Keratinocyte (primary cell): Measurements from ENCODE around the gene CASP8. TPM values are rescaled to one million over a fixed set of nuclear protein-coding genes. Genes with fewer than 3 reads are reported as not detected.
A peak's percentile ranks its signal among the peaks of the same experiment; 100 is the strongest.

Experiments used
- DNase-seq: peaks from one replicate; pipeline ENCODE4 v3.0.0-alpha.2; 2011; ENCODE audit warnings: low read depth, missing footprints, low spot score
- FAIRE-seq: peaks from 2 replicates; lab custom pipeline; 2011; peaks lifted over from hg19 to GRCh38; lab: Jason Lieb, UNC
- H2AFZ ChIP-seq: 2 replicates; pipeline ENCODE4 v1.6.0; 2012; ENCODE audit warnings: low read length, control low read depth, inconsistent platforms; ENCODE audit not compliant: control insufficient read depth
- H3K27ac ChIP-seq: 2 replicates; pipeline ENCODE4 v1.5.1; 2011; ENCODE audit warnings: low read length; ENCODE audit not compliant: control insufficient read depth, insufficient read depth
- H3K27me3 ChIP-seq: 3 replicates; pipeline ENCODE4 v1.6.0; 2011; ENCODE audit warnings: low read length; ENCODE audit not compliant: control insufficient read depth, insufficient read depth; ENCODE audit errors: extremely low read depth
- H3K36me3 ChIP-seq, 2 experiments: 2 replicates in 1 of 2; 3 replicates in 1 of 2; pipeline ENCODE4 v1.5.1; 2011; ENCODE audit warnings: low read length in 2 of 2, mild to moderate bottlenecking in 1 of 2; ENCODE audit not compliant: control insufficient read depth in 2 of 2, insufficient read depth in 2 of 2; ENCODE audit errors: extremely low read depth in 1 of 2
- H3K4me1 ChIP-seq: 3 replicates; pipeline ENCODE4 v1.5.1; 2011; ENCODE audit warnings: low read length; ENCODE audit not compliant: control insufficient read depth, insufficient read depth; ENCODE audit errors: extremely low read depth
- H3K4me2 ChIP-seq: 3 replicates; pipeline ENCODE4 v1.6.0; 2011; ENCODE audit warnings: low read depth, low read length; ENCODE audit not compliant: control insufficient read depth, insufficient read depth; ENCODE audit errors: extremely low read depth
- H3K4me3 ChIP-seq, 3 experiments: fragments of 200-600 bp in 1 of 3; sonication (generic) in 1 of 3; 2 replicates in 2 of 3; 3 replicates in 1 of 3; pipeline ENCODE4 v1.5.1; 2011 to 2016; ENCODE audit warnings: low read length in 3 of 3, mild to moderate bottlenecking in 3 of 3, control low read depth in 2 of 3, inconsistent platforms in 1 of 3, low read depth in 1 of 3, mixed read lengths in 1 of 3, mixed run types in 1 of 3, moderate library complexity in 1 of 3; ENCODE audit not compliant: control insufficient read depth in 2 of 3, insufficient read depth in 2 of 3; ENCODE audit errors: extremely low read depth in 1 of 3
- H3K79me2 ChIP-seq: 2 replicates; pipeline ENCODE4 v1.6.0; 2012; ENCODE audit warnings: low read length; ENCODE audit not compliant: control insufficient read depth, insufficient read depth
- H3K9ac ChIP-seq: 3 replicates; pipeline ENCODE4 v1.6.0; 2011; ENCODE audit warnings: low read length; ENCODE audit not compliant: control insufficient read depth, insufficient read depth; ENCODE audit errors: extremely low read depth
- H3K9me1 ChIP-seq: 3 replicates; pipeline ENCODE4 v1.6.0; 2011; ENCODE audit warnings: low read length; ENCODE audit not compliant: control insufficient read depth, insufficient read depth; ENCODE audit errors: extremely low read depth
- H3K9me3 ChIP-seq: 2 replicates; pipeline ENCODE4 v1.5.1; 2012; ENCODE audit warnings: low read depth, low read length; ENCODE audit not compliant: control insufficient read depth
- H4K20me1 ChIP-seq: 3 replicates; pipeline ENCODE4 v1.6.0; 2011; ENCODE audit warnings: low read length; ENCODE audit not compliant: control insufficient read depth, insufficient read depth; ENCODE audit errors: extremely low read depth
- CTCF ChIP-seq, 3 experiments: IDR thresholded peaks in 1 of 3; conservative IDR thresholded peaks in 1 of 3; optimal IDR thresholded peaks in 1 of 3; 2 replicates in 2 of 3; 3 replicates in 1 of 3; pipeline versions ENCODE3 to v1.5.1; 2011; ENCODE audit warnings: low read length in 3 of 3, mild to moderate bottlenecking in 3 of 3, moderate library complexity in 2 of 3, control low read depth in 1 of 3, inconsistent platforms in 1 of 3; ENCODE audit not compliant: insufficient read depth in 2 of 3; ENCODE audit errors: extremely low read depth in 1 of 3
- EZH2 ChIP-seq: IDR thresholded peaks from one replicate; pipeline ENCODE4 v1.6.1; 2012; ENCODE audit warnings: inconsistent platforms, mild to moderate bottlenecking, low read length, moderate library complexity
- dilution Hi-C: fragments of 300-500 bp; cut with MboI; formaldehyde crosslinking; loops from one replicate; pipeline ENCODE4 v1.7.0; 2020; ENCODE audit warnings: low sequenced_read_pairs; ENCODE audit not compliant: extremely low pct_ligation_motif_present
- polyA plus RNA-seq, 5 experiments: library from polyadenylated mRNA; depleted of rRNA in 3 of 5; stranded (reverse) in 3 of 5; stranded (forward) in 1 of 5; unstranded in 1 of 5; fragments of >200 nt; gene quantifications; 1 replicate in 1 of 5; 2 replicates in 3 of 5; 3 replicates in 1 of 5; pipeline versions ENCODE4 v1.2.1 to v1.2.3, GENCODE V29; 2011 to 2012; ENCODE audit warnings: missing spikeins in 2 of 5, low read depth in 1 of 5, low replicate concordance in 1 of 5

CASP8 gene
- polyA plus RNA-seq, 1 donor (not counting 4 experiments of a cell fraction or from before 2014, with no cell fraction given): 27.0 TPM

GRCh38 chr2:201308914-201309313 is 48.6 kb downstream of the CASP8 start:
- Histone ChIP-seq H3K9me1 (no peaks in the 10 kb centered on the region), H4K20me1 (no peaks in the 10 kb centered on the region), H3K4me1 (no peaks in the 10 kb centered on the region), H3K27ac (no peak overlapping the region), H3K27me3 (no peaks in the 10 kb centered on the region), H3K4me2 (no peak overlapping the region), H3K79me2 (no peaks in the 10 kb centered on the region), H3K9ac (no peak overlapping the region), H3K4me3 (no peak overlapping the region), H2AFZ (no peak overlapping the region), H3K9me3 (no peaks in the 10 kb centered on the region), H3K36me3 (no peaks in the 10 kb centered on the region)
- TF ChIP-seq EZH2 (no peak), CTCF (optimal IDR thresholded peaks at IDR 0.05 in 1 of 3, IDR thresholded peaks at IDR 0.05 in 1 of 3, conservative IDR thresholded peaks at IDR 0.05 in 1 of 3; ENCODE audit: extremely low read depth in 1 of 3, insufficient read depth in 2 of 3, low read length in 3 of 3) (no peak)
- no peak for DNase-seq
- dilution Hi-C loops: no loop called here
- no peak for FAIRE-seq

- H3K27me3 ChIP-seq: no peaks in the 10 kb centered on the region
- no peaks in the 10 kb centered on the region for H3K9me1 ChIP-seq
- H3K27ac ChIP-seq: no peak overlapping the region
- no peak overlapping the region for H3K4me3 ChIP-seq
- H3K4me1 ChIP-seq: no peaks in the 10 kb centered on the region
- dilution Hi-C loops: no loop called here
- peak overlapping the region; percentile 64 for H2AFZ ChIP-seq
- H3K79me2 ChIP-seq: no peaks in the 10 kb centered on the region
- peak overlapping the region; percentile 30 for H3K4me2 ChIP-seq
- no peaks in the 10 kb centered on the region for H3K36me3 ChIP-seq
- H3K9me3 ChIP-seq: no peaks in the 10 kb centered on the region
- no peaks in the 10 kb centered on the region for H4K20me1 ChIP-seq
- no peak overlapping the region for H3K9ac ChIP-seq
- DNase-seq (peak; percentile 2), FAIRE-seq (no peak)
- TF ChIP-seq EZH2: no peak
- no peak for TF ChIP-seq CTCF (optimal IDR thresholded peaks at IDR 0.05 in 1 of 3, IDR thresholded peaks at IDR 0.05 in 1 of 3, conservative IDR thresholded peaks at IDR 0.05 in 1 of 3; ENCODE audit: extremely low read depth in 1 of 3, insufficient read depth in 2 of 3, low read length in 3 of 3)
These were observed 53.0 kb downstream of the CASP8 start for GRCh38 chr2:201313362-201313761.
